ENCODE data around the gene NPTX1. TPM values are rescaled to one million over a fixed set of nuclear protein-coding genes. Genes with fewer than 3 reads are reported as not detected.

Gene NPTX1
- total and polyA plus RNA-seq, 2 of the 13 experiments (the other 11 are each of a cell fraction or from before 2014, with no cell fraction given): 0.01 TPM; not detected in 1

DNA sequence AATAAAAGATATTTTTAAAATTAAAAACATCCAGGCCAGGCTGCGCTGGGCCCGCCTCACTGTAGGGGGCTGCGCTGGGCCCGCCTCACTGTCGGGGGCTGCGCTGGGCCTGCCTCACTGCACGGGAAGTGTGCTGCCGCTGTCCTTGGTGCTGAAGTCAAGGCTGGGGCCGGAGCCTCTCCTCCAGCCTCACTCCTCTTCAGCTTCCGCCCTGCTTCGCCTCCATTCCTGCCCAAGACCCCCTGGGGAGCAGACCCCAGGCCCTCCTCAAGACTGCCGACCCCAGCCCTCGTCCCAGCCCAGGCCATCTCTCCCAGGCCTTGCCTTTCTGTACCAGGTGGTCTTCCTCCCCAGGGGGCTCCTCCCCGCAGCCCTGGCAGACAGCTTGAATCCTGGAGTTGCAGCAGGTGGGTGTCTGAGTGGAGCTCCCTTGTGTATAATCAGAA, 35.3 kb downstream of the NPTX1 start (continued):
- peak; percentile 97 for TF ChIP-seq KLF6 (CRISPR knock-in tag; IDR thresholded peaks at IDR 0.05)
- TF ChIP-seq, protein P1, sequence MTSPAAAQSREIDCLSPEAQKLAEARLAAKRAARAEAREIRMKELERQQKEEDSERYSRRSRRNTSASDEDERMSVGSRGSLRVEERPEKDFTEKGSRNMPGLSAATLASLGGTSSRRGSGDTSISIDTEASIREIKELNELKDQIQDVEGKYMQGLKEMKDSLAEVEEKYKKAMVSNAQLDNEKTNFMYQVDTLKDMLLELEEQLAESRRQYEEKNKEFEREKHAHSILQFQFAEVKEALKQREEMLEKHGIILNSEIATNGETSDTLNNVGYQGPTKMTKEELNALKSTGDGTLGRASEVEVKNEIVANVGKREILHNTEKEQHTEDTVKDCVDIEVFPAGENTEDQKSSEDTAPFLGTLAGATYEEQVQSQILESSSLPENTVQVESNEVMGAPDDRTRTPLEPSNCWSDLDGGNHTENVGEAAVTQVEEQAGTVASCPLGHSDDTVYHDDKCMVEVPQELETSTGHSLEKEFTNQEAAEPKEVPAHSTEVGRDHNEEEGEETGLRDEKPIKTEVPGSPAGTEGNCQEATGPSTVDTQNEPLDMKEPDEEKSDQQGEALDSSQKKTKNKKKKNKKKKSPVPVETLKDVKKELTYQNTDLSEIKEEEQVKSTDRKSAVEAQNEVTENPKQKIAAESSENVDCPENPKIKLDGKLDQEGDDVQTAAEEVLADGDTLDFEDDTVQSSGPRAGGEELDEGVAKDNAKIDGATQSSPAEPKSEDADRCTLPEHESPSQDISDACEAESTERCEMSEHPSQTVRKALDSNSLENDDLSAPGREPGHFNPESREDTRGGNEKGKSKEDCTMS (CRISPR knock-in tag; conservative IDR thresholded peaks at IDR 0.05): peak; percentile 92

DNA sequence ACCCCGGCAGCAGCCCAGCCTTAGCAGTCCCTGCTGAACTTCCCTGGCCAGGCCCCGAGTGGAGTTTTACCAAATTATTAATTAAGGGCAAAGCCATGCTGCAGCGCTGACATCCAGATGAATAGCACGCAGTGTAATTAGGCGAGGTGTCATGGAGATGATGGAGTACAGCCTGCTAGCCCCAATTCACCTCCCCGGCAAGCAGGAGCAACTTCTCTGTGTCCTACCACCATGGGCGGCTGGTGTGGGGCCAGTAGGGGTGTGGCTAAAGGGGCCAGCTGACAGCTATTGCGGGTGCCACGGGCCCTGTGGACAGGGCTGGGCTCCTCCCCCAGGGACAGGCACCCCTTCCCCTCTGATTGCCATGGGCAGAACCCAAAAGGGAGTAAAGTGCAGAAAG, 36.9 kb downstream of the NPTX1 start:
- 41% methylated on average over 9 of the region's 9 CpGs for WGBS (ENCODE audit: low lambda C conversion rate)
- no peak for FAIRE-seq

More for the DNA sequence above, 36.9 kb downstream of the NPTX1 start:
- intact Hi-C loops (cut with micrococcal nuclease; ENCODE audit: unreplicated experiment) (no loop called here), in situ Hi-C loops (cut with HindIII; ENCODE audit: extremely low pct_ligation_motif_present, low pct_unique_long_range_greater_than_20kb) (no loop called here)
- ChIA-PET CTCF (ENCODE audit: low intra/inter-chr PET ratio, low total read pairs) (no interaction called here), POLR2A (no interaction called here)
- H3K79me2 ChIP-seq (ENCODE audit: insufficient read depth, low read length): no peaks in the 10 kb centered on the region
- H3K27ac ChIP-seq (ENCODE audit: extremely low read length, insufficient read depth, low read length): no peak overlapping the region
- H3K36me3 ChIP-seq (replicated peaks in 1 of 2; ENCODE audit: control insufficient read depth in 1 of 2, insufficient read depth in 2 of 2, low read length in 2 of 2): no peaks in the 10 kb centered on the region
- no peak for TF ChIP-seq SMAD1 (CRISPR knock-in tag; IDR thresholded peaks at IDR 0.05; ENCODE audit: borderline replicate concordance, low read depth)
- TF ChIP-seq, protein P2, sequence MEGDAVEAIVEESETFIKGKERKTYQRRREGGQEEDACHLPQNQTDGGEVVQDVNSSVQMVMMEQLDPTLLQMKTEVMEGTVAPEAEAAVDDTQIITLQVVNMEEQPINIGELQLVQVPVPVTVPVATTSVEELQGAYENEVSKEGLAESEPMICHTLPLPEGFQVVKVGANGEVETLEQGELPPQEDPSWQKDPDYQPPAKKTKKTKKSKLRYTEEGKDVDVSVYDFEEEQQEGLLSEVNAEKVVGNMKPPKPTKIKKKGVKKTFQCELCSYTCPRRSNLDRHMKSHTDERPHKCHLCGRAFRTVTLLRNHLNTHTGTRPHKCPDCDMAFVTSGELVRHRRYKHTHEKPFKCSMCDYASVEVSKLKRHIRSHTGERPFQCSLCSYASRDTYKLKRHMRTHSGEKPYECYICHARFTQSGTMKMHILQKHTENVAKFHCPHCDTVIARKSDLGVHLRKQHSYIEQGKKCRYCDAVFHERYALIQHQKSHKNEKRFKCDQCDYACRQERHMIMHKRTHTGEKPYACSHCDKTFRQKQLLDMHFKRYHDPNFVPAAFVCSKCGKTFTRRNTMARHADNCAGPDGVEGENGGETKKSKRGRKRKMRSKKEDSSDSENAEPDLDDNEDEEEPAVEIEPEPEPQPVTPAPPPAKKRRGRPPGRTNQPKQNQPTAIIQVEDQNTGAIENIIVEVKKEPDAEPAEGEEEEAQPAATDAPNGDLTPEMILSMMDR (CRISPR knock-in tag; IDR thresholded peaks at IDR 0.05): no peak
- no peak for TF ChIP-seq ZFP62 (CRISPR knock-in tag; IDR thresholded peaks at IDR 0.05)
- no TSS peak for BruUV-seq (replicated peaks)
- H3K9me3 ChIP-seq (ENCODE audit: low read length): no peaks in the 10 kb centered on the region
- DNase-seq (ENCODE audit: low spot score) (no peak), ATAC-seq (no peak)
- no peak overlapping the region for H3K9ac ChIP-seq (ENCODE audit: insufficient read depth, low read depth, low read length)
- H3K27me3 ChIP-seq (ENCODE audit: control insufficient read depth in 1 of 2, insufficient read depth in 2 of 2, low read length in 2 of 2): peaks cover 7 to 12% of the 10 kb centered on the region in 2 experiments; a peak in 2 of 5 replicates
- no peak overlapping the region for H2AFZ ChIP-seq (ENCODE audit: low read length)
- H4K20me1 ChIP-seq (ENCODE audit: insufficient read depth, low read length): peaks cover 14% of the 10 kb centered on the region; the same call in 1 of the 2 replicates
- H3K4me2 ChIP-seq (ENCODE audit: low read depth, low read length): no peak overlapping the region
- H3K4me1 ChIP-seq (ENCODE audit: insufficient read depth, low read length): no peaks in the 10 kb centered on the region
- no peak overlapping the region for H3K4me3 ChIP-seq (replicated peaks in 1 of 3; ENCODE audit: insufficient read depth in 1 of 3, low read depth in 2 of 3, low read length in 3 of 3)
